K562 (cell line): ENCODE data around the gene TGFB1I1. TPM values are rescaled to one million over a fixed set of nuclear protein-coding genes. Genes with fewer than 3 reads are reported as not detected.

Source experiments
- ATAC-seq: fragments of 200-7000 bp; cut with Tn5 transposase; 3 replicates; pipeline ENCODE4 v1.9.1; 2020; ENCODE audit warnings: moderate library complexity
- BruUV-seq: library from RNA; stranded (reverse); fragments of 400-500 nt; replicated peaks from 2 replicates; lab custom pipeline; 2021; lab: Mats Ljungman, UMichigan
- CTCF ChIA-PET: fragments of 300-600 bp; formaldehyde crosslinking; extraction: SDS; loops from one replicate; lab custom pipeline; 2021; ENCODE audit warnings: low intra/inter-chr PET ratio; lab: Yijun Ruan, JAX
- POLR2A ChIA-PET: fragments of 300-600, 350-650 bp; sonication (Branson Sonifier 250); formaldehyde crosslinking; extraction: SDS; loops from one replicate; lab custom pipeline; 2021; ENCODE audit warnings: antibody characterized with exemption, inconsistent platforms; lab: Yijun Ruan, JAX
- DNase-seq, 4 experiments: peaks; one replicate each; pipeline versions ENCODE4 v3.0.0 to v3.0.0-alpha.2; 2011 to 2018; ENCODE audit warnings: low spot score in 3 of 4, mixed read lengths in 3 of 4; ENCODE audit errors: extremely low read depth in 1 of 4
- FAIRE-seq: peaks from 2 replicates; lab custom pipeline; 2011; peaks lifted over from hg19 to GRCh38; lab: Jason Lieb, UNC
- H2AFZ ChIP-seq: 2 replicates; pipeline ENCODE4 v1.6.0; 2011; ENCODE audit warnings: low read depth, low read length, control low read depth, inconsistent platforms
- H3K27ac ChIP-seq: fragments of 200-600 bp; 3 replicates; pipeline ENCODE4 v1.8.0; 2011; ENCODE audit warnings: low read depth, mild to moderate bottlenecking, control low read depth, inconsistent platforms, low read length, moderate library complexity, mixed read lengths; ENCODE audit errors: extremely low read depth
- H3K27me3 ChIP-seq, 2 experiments: fragments of 300-600 bp in 1 of 2; 2 replicates in 1 of 2; 3 replicates in 1 of 2; pipeline versions ENCODE4 v1.6.0 to v1.8.0; 2011; ENCODE audit warnings: inconsistent platforms in 2 of 2, low read length in 2 of 2, mild to moderate bottlenecking in 1 of 2, mixed read lengths in 1 of 2, moderate library complexity in 1 of 2; ENCODE audit not compliant: control insufficient read depth in 2 of 2, insufficient read depth in 2 of 2
- H3K36me3 ChIP-seq: fragments of 300-600 bp; 3 replicates; pipeline ENCODE4 v1.8.0; 2011; ENCODE audit warnings: mild to moderate bottlenecking, low read length, inconsistent platforms; ENCODE audit not compliant: control insufficient read depth, insufficient read depth
- H3K4me1 ChIP-seq, 2 experiments: fragments of 200-600 bp in 1 of 2; replicated peaks in 1 of 2; 2 replicates in 1 of 2; 3 replicates in 1 of 2; pipeline versions ENCODE4 v1.5.1 to v1.8.0; 2011; ENCODE audit warnings: inconsistent platforms in 2 of 2, low read length in 2 of 2, mild to moderate bottlenecking in 1 of 2, mixed read lengths in 1 of 2, moderate library complexity in 1 of 2; ENCODE audit not compliant: control insufficient read depth in 2 of 2, insufficient read depth in 2 of 2
- H3K4me2 ChIP-seq: 2 replicates; pipeline ENCODE4 v1.6.1; 2011; ENCODE audit warnings: low read length, control low read depth, inconsistent platforms, mixed read lengths; ENCODE audit not compliant: insufficient read depth
- H3K4me3 ChIP-seq: fragments of 200-600 bp; sonication (generic), shearing (Covaris generic); 2 replicates; pipeline ENCODE4 v1.5.1; 2016; ENCODE audit warnings: control low read depth, inconsistent platforms
- H3K79me2 ChIP-seq: fragments of 200-600 bp; 3 replicates; pipeline ENCODE4 v1.8.0; 2011; ENCODE audit warnings: low read length, inconsistent platforms; ENCODE audit not compliant: control insufficient read depth, insufficient read depth
- H3K9ac ChIP-seq, 2 experiments: 2 replicates each; pipeline versions ENCODE4 v1.6.0 to v1.6.1; 2011; ENCODE audit warnings: low read depth in 2 of 2, low read length in 2 of 2, control low read depth in 1 of 2, inconsistent platforms in 1 of 2, mild to moderate bottlenecking in 1 of 2, mixed read lengths in 1 of 2; ENCODE audit not compliant: insufficient read depth in 1 of 2
- H3K9me1 ChIP-seq: one replicate; pipeline ENCODE4 v1.6.0; 2011; ENCODE audit warnings: inconsistent platforms, mild to moderate bottlenecking, low read length, moderate library complexity; ENCODE audit not compliant: control insufficient read depth, insufficient read depth
- H3K9me3 ChIP-seq: replicated peaks from 2 replicates; pipeline ENCODE4 v1.5.1; 2011; ENCODE audit warnings: low read depth, low read length, inconsistent platforms; ENCODE audit not compliant: control insufficient read depth, insufficient read depth
- H4K20me1 ChIP-seq: replicated peaks from 2 replicates; pipeline ENCODE4 v1.6.1; 2011; ENCODE audit warnings: low read length, inconsistent platforms, mixed read lengths; ENCODE audit not compliant: control insufficient read depth, insufficient read depth
- BACH1 ChIP-seq: fragments of 200-800 bp; sonication (Bioruptor generic); IDR thresholded peaks from 2 replicates; pipeline ENCODE4 v1.6.1; 2016; ENCODE audit warnings: missing genetic modification characterization, missing compliant biosample characterization
- CHD2 ChIP-seq: IDR thresholded peaks from 2 replicates; pipeline ENCODE4 v1.6.1; 2011; ENCODE audit warnings: low read depth, low read length
- MTA3 ChIP-seq: fragments of 450-650 bp; formaldehyde crosslinking; IDR thresholded peaks from 2 replicates; pipeline ENCODE4 v1.6.1; 2017; ENCODE audit warnings: mild to moderate bottlenecking, borderline replicate concordance
- PHF20 ChIP-seq: fragments of 450-650 bp; IDR thresholded peaks from 2 replicates; pipeline ENCODE4 v1.6.1; 2018; ENCODE audit not compliant: partially characterized antibody
- PML ChIP-seq: IDR thresholded peaks from 2 replicates; pipeline ENCODE4 v1.6.1; 2012; ENCODE audit warnings: low read length, inconsistent platforms
- POLR2A ChIP-seq: fragments of 450-650 bp; conservative IDR thresholded peaks from 2 replicates; pipeline ENCODE4 v1.6.1; 2016
- POLR2AphosphoS2 ChIP-seq: IDR thresholded peaks from 2 replicates; pipeline ENCODE4 v1.6.1; 2012; ENCODE audit warnings: low read length, improper control_type of control experiment
- WGBS: fragments of 100-300 bp; shearing (Covaris generic); methylation state at CpG from one replicate; pipeline ENCODE4 v1.1.6; 2016; ENCODE audit warnings: low coverage, mixed read lengths; ENCODE audit not compliant: insufficient coverage; ENCODE audit errors: missing lambda C conversion rate; 5-methylcytosine and 5-hydroxymethylcytosine counted together
- in situ Hi-C: fragments of 300-500 bp; cut with MboI; formaldehyde crosslinking; loops from 4 replicates; pipeline ENCODE4 v1.15.0; 2018; ENCODE audit warnings: inconsistent platforms, mixed read lengths
- intact Hi-C: fragments of 100-400 bp; cut with micrococcal nuclease; formaldehyde crosslinking; loops from 2 replicates; pipeline ENCODE4 v1.14.2; 2022
- polyA plus RNA-seq, 8 experiments: library from polyadenylated mRNA; depleted of rRNA in 4 of 8; stranded (reverse) in 5 of 8; unstranded in 3 of 8; fragments of >200 nt; fragmentation: Nextera tagmentation in 2 of 8; fragmentation: Illumina TruSeq in 1 of 8; extraction: Ambion mirVana in 2 of 8; extraction: Trizol in 1 of 8; gene quantifications; 2 replicates each; pipeline versions ENCODE4 v1.2.1 to v1.2.3, GENCODE V29; 2011 to 2014; ENCODE audit warnings: inconsistent platforms in 1 of 8, missing spikeins in 1 of 8
- total RNA-seq, 7 experiments: library from RNA; depleted of rRNA in 6 of 7; stranded (reverse); fragments of >200 nt in 6 of 7; fragmentation: Illumina TruSeq in 2 of 7; extraction: Trizol in 2 of 7; gene quantifications; 2 replicates each; pipeline versions ENCODE4 v1.2.1 to v1.2.3, GENCODE V29; 2011 to 2021; ENCODE audit warnings: low replicate concordance in 1 of 7
- TF ChIP-seq, protein P1 (sequence below): fragments of 250-450 bp; sonication (Bioruptor Pico); IDR thresholded peaks from 2 replicates; pipeline ENCODE4 v1.5.0; 2022; ENCODE audit warnings: mild to moderate bottlenecking
- TF ChIP-seq, protein P2 (sequence below): fragments of 250-450 bp; sonication (Bioruptor Pico); IDR thresholded peaks from 2 replicates; pipeline ENCODE4 v1.4.0; 2020; ENCODE audit warnings: mild to moderate bottlenecking, moderate library complexity

TGFB1I1 gene
- total and polyA plus RNA-seq, 9 of the 15 experiments (the other 6 are each of a cell fraction or from before 2014, with no cell fraction given) = 0.04 to 0.91 (median 0.19) TPM

DNA sequence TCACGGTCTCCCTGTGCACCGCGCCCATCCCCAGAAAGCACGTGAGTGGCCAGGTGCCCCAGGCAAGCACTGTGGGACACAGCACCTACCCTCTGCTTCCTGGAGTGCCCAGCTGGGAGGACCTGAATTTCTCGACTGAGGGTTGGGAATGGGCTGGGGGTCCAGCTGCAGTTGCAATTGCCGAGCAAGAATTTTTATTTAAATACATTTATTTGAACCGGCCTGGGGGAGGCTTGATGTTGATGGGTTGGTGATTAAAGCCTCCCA, 17.3 kb downstream of the TGFB1I1 start:
- Histone ChIP-seq H3K79me2 (no peaks in the 10 kb centered on the region), H3K9ac (no peak overlapping the region), H4K20me1 (no peaks in the 10 kb centered on the region), H3K9me3 (no peaks in the 10 kb centered on the region), H3K9me1 (no peaks in the 10 kb centered on the region), H3K27ac (no peak overlapping the region), H3K27me3 (no peaks in the 10 kb centered on the region), H3K36me3 (peaks cover 33% of the 10 kb centered on the region; the same call in 2 of the 3 replicates), H3K4me2 (no peak overlapping the region), H2AFZ (no peak overlapping the region), H3K4me3 (no peak overlapping the region), H3K4me1 (peaks cover 5 to 14% of the 10 kb centered on the region in 2 experiments; a peak in 3 of 5 replicates)
- CTCF ChIA-PET = no interaction called here
- DNase-seq = no peak
- no TSS peak for BruUV-seq
- FAIRE-seq = no peak
- no peak for ATAC-seq
- intact Hi-C loops = no loop called here
- in situ Hi-C loops = no loop called here
- TF ChIP-seq POLR2AphosphoS2 = peak; percentile 56; the same call in 1 of the 2 replicates
- 0 out of 2 replicates have a peak, but pooled peaks have one; percentile 36 for TF ChIP-seq POLR2A
- TF ChIP-seq MTA3 = no peak
- 98% methylated on average over 7 of the region's 7 CpGs for WGBS
- POLR2A ChIA-PET = interaction anchor here (0.6 to 4.3 kb wide), 4 partner anchors 8 to 18 kb away, joined by 3 to 20 read pairs (median 8); partner anchors contain the start of gene RUSF1

DNA sequence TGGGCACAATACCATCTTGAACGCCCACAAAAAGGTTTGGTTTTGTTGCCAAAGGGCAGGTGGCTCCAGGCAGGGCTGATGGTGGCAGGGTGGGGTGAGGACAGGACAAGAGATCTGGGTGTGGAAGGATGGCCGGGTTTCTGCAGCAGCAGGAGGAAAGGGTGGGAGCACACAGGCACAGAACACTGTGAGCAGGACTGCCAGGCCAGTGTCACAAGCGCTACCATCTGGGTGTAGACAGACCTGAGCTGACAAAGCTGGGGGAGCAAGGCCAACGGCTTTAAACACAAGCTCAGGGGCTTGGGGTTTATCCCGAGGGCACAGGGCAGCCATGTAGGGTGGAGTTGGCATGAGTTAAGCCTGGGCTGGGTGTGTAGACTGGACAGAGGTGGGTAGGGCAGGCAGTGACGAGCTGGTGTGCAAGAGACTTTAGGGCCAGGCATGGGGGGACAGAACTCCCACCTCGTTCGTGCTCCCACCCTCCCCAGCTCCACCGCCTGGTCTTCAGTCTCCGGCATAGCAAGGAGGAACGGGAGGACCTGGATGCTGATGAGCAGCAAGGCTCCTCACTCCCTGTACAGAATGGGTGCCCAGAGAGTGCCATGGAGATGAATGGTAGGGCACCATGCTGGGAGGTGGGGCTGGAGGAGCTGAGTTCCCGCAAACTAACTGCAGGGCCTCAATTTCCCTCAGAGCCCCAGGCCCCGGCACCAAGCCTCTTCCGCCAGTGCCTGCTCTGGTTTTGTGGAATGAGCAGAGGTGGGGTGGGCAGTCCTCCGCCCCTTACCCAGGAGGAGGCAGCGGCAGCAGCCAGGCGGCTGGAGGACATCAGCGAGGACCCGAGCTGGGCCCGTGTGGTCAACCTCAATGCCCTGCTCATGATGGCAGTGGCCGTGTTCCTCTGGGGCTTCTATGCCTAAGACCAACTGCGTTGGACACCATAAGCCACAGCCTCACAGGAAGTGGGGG, 17.9 kb downstream of the TGFB1I1 start:
- TSS peak; percentile 33 for BruUV-seq
- H3K4me3 ChIP-seq = no peak overlapping the region
- intact Hi-C loops = no loop called here

More for the DNA sequence above, 17.9 kb downstream of the TGFB1I1 start:
- no peak overlapping the region for H3K9ac ChIP-seq
- no peak overlapping the region for H3K27ac ChIP-seq
- H3K36me3 ChIP-seq = peaks cover 39% of the 10 kb centered on the region; the same call in 2 of the 3 replicates
- no peaks in the 10 kb centered on the region for H3K27me3 ChIP-seq
- TF ChIP-seq PHF20 (no peak), CHD2 (no peak), PML (no peak), BACH1 (tag) (no peak)
- TF ChIP-seq, protein P1, sequence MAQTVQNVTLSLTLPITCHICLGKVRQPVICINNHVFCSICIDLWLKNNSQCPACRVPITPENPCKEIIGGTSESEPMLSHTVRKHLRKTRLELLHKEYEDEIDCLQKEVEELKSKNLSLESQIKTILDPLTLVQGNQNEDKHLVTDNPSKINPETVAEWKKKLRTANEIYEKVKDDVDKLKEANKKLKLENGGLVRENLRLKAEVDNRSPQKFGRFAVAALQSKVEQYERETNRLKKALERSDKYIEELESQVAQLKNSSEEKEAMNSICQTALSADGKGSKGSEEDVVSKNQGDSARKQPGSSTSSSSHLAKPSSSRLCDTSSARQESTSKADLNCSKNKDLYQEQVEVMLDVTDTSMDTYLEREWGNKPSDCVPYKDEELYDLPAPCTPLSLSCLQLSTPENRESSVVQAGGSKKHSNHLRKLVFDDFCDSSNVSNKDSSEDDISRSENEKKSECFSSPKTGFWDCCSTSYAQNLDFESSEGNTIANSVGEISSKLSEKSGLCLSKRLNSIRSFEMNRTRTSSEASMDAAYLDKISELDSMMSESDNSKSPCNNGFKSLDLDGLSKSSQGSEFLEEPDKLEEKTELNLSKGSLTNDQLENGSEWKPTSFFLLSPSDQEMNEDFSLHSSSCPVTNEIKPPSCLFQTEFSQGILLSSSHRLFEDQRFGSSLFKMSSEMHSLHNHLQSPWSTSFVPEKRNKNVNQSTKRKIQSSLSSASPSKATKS = no peak
- TF ChIP-seq, protein P2, sequence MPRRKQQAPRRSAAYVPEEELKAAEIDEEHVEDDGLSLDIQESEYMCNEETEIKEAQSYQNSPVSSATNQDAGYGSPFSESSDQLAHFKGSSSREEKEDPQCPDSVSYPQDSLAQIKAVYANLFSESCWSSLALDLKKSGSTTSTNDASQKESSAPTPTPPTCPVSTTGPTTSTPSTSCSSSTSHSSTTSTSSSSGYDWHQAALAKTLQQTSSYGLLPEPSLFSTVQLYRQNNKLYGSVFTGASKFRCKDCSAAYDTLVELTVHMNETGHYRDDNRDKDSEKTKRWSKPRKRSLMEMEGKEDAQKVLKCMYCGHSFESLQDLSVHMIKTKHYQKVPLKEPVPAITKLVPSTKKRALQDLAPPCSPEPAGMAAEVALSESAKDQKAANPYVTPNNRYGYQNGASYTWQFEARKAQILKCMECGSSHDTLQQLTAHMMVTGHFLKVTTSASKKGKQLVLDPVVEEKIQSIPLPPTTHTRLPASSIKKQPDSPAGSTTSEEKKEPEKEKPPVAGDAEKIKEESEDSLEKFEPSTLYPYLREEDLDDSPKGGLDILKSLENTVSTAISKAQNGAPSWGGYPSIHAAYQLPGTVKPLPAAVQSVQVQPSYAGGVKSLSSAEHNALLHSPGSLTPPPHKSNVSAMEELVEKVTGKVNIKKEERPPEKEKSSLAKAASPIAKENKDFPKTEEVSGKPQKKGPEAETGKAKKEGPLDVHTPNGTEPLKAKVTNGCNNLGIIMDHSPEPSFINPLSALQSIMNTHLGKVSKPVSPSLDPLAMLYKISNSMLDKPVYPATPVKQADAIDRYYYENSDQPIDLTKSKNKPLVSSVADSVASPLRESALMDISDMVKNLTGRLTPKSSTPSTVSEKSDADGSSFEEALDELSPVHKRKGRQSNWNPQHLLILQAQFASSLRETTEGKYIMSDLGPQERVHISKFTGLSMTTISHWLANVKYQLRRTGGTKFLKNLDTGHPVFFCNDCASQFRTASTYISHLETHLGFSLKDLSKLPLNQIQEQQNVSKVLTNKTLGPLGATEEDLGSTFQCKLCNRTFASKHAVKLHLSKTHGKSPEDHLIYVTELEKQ (CRISPR knock-in tag) = no peak
- no peak overlapping the region for H2AFZ ChIP-seq
- no peaks in the 10 kb centered on the region for H4K20me1 ChIP-seq
- H3K79me2 ChIP-seq = no peaks in the 10 kb centered on the region
- ChIA-PET CTCF (no interaction called here), POLR2A (interaction anchor here (0.6 to 2.8 kb wide), 5 partner anchors 8 to 13 kb away, joined by 3 to 13 read pairs (median 5); no protein-coding TSS in a partner anchor)
- H3K4me2 ChIP-seq = no peak overlapping the region
- H3K9me1 ChIP-seq = peaks cover under 1% of the 10 kb centered on the region
- no peaks in the 10 kb centered on the region for H3K9me3 ChIP-seq
- DNase-seq (no peak), ATAC-seq (no peak), FAIRE-seq (no peak)
- in situ Hi-C loops = no loop called here
- peaks cover 0 to 7% of the 10 kb centered on the region in 2 experiments; a peak in 2 of 5 replicates for H3K4me1 ChIP-seq
- WGBS = 89% methylated on average over 18 of the region's 22 CpGs
